Central memory CD4-positive, alpha-beta T cell (primary cell): ENCODE data around the gene TBL1Y.
"Not testable (repeated sequence)": the region's sequence is repeated elsewhere in the genome, so short reads cannot be mapped to it uniquely, and the experiment has no call there.

Experiments
- DNase-seq: peaks from one replicate; pipeline ENCODE4 v3.0.0; 2022
- total RNA-seq, 3 experiments: gene quantifications; one replicate each; lab custom pipeline; 2026; lab: John Stamatoyannopoulos, UW

TBL1Y gene
- total RNA-seq = 0 reads per million in 3 experiments

DNA sequence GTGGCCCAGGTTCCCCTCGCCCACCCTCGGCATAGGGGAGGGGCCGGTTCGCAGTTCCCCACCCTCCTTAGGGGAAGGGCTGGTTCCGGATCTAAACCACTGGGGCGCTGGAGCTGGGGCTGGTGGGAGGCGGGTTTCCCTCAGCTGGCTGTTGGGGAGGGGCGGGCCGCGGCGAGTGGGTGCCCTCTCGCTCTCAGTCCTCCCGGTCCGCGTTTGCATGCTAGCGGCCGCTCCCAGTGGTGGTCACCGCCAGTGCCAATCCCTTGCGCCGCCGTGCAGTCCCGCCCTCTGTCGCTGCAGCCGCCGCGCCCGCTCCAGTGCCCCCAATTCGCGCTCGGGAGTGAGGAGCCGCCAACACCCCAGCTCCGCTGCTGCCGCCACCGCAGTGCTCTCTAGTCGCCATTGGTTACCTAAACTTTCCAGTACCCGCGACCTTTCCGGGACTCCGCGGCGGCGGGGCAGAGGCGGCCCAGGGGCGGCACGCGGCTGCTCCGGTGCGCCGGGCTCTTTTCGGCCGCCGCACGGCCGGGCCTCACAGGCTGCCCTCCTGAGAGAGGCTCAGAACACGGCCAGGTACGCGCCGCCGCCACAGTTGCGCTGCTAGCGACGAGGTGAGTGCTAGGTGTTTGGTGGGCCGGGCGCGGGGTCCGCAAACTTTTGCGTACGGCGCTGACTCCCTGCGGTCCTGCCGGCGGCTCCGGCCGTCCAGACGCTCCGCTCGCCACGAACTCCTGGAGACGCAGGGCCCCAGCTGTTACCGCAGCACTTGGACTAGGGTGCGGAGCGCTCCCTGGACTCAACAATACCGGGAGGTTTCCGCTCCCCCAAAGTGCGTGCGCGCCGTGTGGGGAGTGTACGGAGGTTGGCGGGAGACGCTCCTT is at the start of gene TBL1Y:
TBL1Y (plus strand) TSS at position 326 of the 881 bp plus-strand sequence. CDS start 114,388 bp downstream, outside the sequence.
- no peak for DNase-seq

DNA sequence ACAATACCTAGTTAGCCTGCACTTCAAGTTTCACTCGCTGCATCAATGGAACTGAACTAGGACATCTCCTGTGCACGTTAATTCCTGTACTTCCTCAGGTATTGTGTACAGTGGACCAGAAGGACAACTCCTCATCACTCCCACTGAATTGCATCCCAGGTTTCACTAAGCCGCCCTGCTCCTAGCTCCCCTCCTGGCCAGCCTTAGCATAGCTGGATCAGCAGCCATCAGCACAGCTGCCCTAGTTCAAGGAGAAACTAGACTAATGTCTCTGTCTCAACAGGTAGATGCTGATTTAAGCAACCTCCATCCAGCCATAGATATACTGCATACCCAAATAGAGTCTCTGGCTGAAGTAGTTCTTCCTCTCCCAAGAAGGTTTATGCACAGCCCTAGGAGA is 16.0 kb upstream of the TBL1Y start:
- DNase-seq = no peak

DNA sequence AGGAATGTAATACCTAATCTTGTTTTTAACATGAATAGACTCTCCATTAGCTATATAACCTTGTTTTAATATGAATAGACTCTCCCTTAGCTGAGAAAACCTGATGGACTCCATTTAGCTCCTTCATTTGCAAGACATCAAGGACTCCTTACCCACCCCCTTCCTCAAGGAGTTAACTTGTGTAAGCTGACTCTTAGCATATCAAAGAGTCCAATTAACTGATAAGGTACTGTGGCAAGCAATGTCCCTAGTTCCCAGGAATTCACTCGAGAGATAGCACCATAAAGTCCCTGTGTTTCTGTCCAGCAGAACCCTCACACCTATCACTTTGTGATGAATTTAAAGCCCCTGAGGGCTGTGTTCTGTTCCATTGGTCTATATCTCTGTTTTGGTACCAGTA is 15.3 kb upstream of the TBL1Y start:
- DNase-seq = no peak

DNA sequence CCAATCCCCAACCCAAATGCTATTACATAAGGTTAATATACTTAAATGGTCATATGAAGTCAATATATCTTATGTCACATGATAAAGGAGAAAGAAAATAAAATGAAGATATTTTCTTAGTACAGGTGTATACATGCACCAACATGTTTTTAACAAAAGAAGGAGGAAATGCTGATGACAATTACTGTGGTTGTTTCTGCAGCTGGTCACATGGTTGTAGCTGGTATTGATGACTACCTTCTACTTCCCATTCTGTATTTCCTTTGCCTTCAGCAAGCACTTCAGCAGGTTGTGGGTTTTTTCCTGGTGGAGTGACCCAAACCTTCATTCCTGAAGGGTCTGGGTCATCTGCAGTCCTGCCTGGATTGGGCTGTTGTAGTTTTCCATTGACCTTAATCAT is 8.4 kb upstream of the TBL1Y start:
- not testable (repeated sequence) for DNase-seq

DNA sequence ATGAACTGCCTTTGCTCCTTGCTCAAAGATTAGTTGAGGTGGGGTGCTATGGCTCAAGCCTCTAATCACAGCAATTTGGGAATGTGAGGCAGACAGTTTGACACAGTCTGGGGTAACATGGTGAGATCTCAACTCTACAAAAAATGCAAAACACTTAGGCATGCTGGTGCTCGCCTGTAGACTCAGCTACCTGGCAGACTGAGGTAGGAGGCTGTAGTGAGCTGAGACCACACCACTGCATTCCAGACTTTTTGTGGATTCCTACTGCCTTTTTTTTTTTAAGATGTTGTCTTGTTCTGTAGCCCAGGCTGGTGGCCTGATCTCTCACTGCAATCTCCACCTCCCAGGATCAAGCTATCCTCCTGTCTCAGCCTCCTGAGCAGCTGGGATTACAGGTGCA is 2.9 kb upstream of the TBL1Y start:
- no peak for DNase-seq

DNA sequence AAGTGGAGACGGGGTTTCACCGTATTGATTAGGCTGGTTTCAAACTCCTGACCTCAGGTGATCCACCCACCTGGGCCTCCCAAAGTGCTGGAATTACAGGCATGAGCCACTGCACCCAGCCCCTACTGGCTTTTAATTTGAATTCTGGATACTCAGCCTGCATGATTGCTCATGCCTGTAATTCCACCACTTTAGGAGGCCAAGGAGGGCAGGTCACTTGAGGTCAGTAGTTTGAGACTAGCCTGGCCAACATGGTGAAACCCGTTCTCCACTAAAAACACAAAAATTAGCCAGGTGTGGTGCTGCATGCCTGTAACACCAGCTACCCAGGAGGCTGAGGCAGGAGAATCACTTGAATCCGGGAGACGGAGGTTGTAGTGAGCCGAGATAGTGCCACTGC is 2.5 kb upstream of the TBL1Y start:
- DNase-seq = not testable (repeated sequence)

DNA sequence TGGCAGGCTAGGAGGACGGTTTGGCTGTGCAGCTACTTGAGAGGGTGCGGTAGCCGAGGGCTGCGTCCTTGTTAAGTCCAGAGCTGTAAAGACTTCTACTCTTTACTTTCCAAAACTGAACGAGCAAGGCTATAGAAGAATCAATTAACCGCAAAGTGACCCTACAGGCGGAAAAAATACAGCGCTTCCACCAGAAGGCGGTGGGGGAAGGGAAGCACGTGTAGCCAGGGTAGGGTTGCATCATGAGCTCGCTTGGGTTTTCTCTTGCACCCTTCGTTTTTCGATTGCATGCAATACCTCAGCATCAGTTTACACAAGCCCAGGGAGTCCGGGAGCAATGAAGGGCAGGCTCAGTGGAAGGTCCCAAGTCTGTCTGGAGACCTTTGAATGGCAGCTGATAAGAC is 1.4 kb upstream of the TBL1Y start:
- no peak for DNase-seq

DNA sequence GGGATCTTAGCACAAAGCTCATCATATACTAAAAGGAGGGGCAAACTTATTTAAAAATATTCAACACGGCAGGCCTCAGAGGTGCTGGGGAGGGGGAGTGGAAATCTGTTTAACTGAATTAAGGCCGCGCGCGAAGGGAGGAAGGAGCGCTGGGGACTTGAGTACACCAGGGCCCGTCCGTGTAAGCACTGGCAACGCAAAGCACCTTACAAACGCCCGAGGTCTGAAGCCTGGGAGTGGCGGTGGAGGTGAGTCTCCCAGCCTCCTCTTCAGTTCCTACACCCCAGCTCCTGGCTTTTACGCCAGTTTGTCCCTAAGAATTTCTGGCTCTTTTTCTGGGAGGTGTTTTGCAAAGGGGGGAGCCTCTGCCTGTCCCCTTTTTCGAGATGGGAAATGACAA is 641 bp upstream of the TBL1Y start:
- no peak for DNase-seq

DNA sequence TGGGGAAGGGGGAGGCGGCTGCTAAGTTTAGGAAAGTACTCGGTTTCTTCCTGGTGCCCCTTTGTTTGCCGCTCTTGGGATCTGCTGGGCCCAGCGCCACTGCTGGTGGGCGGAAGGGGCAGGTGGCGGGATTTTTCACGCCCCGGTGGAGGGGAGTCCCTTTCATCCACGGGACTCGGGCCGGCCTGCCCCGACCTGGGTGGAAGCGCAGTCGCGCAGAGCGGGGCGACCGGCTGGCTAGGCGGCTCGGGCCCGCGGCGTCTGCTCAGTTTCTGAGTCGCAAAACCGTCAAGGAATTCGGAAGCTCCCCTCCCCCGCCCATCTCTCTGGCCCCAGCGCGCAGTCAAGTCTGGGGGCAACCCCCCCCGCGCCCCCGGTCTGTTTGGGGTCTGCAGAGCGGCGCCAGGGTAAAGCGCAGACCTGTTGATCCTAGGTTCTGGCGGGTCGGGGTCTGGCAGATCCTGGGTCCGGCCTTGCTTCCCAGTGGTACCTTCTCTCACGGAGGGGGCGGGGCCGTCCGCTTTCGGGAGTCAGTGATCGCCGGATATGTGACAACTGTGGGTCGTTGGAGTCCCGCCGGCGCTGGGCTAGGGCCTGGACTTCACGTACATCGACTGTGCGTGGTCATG is 870 bp downstream of the TBL1Y start, which contains the start of gene AMELY:
AMELY (minus strand) TSS at position 500 of the 629 bp plus-strand sequence. CDS start 39,144 bp downstream, outside the sequence.
- no peak for DNase-seq

DNA sequence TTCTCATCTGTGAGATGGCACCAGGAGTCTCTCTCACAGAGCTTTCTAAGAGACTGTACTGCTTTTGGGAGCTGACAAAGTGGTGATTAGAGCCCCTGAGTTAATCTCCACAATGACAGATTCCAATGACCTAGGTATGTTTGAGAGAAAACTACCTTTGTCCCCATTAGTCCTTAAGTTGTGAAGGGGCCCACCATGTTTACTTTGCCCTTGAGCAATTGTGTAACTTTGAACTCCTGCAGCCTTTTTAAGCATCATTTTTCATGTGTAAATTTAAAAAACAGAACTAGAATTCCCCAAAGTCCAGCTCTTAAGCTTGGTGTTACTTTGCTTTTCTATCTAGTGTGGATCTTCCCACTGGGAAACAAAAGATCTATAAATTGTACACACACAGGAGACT is 2.9 kb downstream of the TBL1Y start:
- DNase-seq = no peak

DNA sequence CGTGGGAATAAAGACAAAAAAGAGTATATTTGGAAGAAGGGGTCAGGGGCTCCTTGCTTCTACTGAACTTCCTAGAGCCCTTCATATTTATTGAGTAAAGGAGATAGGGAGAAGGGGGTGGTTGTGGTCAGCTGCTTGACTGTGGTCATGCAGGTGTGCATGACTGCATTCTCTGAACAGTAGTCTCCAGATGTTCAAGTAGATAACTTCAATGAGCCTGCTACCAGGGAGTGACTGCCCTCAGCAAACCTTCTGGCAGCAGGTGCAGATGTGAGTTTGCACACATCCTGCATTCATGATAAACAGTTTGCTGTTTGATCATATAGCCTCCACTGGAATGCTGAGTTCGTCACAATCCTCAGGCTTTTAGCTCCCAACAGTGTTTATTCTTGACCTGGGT is 10.6 kb downstream of the TBL1Y start:
- DNase-seq = no peak

DNA sequence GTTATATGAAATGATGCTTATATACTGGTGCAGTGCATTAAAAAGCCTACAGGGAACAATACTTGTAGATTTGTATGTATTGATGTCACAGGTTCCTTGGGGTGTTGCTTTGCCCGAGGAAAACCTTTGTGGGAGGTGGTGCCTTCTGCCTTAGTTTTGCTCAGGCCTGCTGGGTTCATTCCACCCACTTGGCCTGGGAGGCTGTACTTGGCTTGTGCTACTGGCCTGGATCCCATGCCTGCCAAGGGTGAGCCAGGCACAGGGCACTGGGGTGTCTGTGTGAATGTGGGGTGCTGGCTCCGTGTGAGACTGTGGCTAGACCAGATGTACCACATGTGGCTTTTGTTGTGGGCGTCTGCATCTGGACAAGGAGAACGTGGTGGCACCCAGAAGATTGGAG is 17.8 kb downstream of the TBL1Y start:
- no peak for DNase-seq

DNA sequence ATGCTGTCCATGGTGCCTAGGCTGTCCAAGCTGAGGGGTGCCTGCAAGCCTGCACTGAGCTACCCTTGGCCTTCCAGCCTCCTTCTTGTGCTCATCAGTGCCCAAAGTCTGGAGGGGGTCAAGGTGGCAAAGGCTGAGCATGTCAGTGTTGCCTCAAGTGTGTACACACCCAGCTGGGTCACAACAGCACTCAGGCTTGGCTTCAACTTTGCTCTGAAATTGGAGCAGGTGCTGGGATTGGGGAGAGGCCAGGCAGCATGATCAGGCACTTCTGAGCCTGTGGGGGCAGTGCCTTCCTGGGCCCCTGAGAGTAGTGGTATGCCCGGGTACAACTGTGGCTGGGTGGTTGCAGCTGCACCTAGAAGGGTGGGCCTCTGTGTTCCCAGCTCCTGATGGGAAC is 18.7 kb downstream of the TBL1Y start:
- no peak for DNase-seq

DNA sequence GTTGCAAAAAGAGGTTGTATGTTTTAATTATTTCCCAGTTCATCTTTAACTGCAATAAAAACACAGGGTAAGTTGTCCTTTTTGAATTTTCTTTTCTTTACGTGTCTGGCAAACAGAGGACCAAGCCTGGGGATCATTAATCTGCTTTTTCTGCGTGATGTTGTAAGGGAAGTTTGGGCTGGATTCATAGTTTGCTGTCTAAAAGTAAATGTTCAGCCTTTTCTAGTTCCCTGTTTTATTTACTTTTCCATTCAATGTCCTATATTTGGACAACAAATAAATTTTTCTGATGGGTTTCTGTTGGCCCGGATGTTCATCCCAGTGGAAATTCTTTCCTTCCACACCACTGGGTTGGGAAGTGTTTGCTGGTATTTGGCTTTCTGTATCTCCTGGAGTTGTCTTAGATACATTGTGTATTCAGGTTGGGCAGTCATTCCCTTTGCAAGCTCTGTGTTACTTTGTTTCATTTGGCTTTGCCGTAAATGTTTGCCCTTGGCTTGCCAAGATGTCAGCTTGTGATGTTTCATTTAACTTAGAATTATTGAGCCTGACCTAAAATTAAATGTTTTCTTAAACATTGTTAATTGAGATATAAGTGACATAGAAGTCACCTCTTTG is 21.4 kb downstream of the TBL1Y start:
- no peak for DNase-seq

DNA sequence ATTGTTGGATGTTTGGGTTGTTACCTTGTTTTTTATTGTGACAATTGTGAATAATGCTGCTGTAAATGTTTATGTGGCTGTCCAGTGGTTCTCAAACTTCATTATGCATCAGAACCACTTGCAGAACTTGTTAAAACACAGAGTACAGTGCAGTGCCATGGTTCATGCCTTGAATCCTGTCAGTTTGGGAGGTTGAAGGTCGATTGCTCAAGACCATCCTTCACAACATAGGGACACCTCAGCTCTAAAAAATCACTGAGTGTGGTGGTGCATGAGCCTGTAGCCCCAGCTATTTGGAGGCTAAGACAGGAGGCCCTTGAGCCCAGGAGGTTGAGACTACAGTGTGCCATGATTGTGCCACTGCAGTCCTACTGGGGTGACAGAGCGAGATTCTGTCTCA is 25.0 kb downstream of the TBL1Y start:
- DNase-seq = no peak

DNA sequence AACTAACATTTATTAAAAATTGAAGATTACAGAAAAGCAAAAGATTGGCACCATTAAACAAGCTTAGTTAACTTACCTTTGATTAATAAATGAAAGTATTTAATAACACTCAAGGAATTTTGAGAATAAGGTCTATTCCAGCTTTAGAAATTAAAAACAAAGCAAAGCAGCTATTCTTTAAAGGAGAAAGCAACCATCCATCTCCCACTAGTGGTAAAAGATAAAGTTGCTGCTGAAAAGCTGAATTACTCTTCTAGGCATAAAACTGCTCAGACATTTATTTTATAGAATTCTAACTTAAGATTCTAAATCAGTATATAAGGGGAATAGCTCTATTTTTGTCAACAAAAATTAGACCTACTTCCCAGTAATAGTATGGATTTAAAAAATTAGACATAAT is 37.2 kb downstream of the TBL1Y start:
- no peak for DNase-seq

DNA sequence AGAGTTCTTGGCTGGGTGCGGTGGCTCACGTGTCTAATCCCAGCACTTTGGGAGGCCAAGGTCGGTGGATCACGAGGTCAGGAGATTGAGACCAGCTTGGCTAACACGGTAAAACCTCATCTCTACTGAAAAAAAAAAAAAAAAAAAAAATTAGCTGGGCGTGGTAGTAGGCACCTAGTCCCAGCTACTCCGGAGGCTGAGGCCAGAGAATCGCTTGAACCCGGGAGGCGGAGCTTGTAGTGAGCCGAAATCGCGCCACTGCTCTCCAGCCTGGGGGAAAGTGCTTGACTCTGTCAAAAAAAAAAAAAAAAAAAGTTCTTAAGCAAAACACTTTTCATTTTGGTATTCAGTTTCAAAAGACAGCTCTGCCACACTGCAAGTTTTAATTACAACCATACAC is 37.9 kb downstream of the TBL1Y start:
- DNase-seq = no peak

DNA sequence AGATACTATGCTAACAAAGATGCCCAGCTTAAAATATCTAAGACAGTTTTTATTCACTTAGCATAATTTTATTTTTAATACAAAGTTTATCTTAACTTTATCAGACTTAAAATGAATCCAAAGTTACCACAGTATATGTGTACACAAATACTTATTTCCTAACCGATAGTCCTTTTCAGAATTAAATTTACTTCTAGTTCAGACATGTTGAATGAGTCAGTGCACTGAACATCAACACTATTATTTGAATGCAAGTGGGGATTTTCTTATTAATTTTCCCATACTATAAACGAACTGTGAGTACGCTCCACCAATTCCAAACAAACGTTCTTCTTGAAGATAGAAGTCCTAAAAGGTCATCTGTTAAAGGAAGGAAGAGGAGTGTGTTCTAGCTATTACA is 39.5 kb downstream of the TBL1Y start:
- no peak for DNase-seq

DNA sequence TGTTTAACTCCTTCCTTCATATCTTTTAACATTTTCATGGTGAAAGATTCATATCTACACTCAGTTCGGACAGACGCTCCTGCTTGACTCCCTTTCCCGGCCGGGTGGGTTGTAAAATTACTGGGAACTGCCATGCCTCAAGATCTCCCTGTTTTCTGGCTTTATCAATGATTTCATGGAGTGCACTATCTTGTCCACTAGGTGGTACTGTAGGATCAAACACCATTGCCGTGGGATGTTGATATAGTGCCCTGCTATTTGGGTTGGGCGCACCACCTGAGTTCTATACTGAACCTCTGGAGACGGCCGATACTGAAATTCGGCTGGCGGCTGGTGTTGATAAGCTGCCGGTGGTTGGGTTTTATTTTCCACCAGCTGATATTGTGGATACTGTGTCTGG is 54.2 kb downstream of the TBL1Y start:
- DNase-seq = no peak

DNA sequence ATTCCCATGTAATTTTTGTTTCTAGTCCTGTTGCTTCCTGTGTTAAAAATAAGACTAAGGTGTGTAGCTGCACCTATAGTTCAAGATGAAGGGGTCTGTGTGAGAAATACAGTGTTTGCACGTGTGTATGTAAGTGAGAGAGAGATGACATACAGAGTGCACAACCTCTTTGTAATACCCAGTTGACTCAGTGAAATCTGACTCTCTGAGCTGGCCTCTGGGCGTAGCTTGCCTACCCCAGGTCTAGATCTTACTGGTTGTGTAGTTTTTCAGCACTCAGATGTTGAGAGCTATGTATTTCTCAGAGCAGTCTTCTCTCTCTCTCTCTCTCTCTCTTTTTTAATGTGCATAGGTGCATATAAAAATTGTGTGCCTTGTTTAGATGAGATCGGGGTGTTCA is 56.0 kb downstream of the TBL1Y start:
- DNase-seq = no peak

DNA sequence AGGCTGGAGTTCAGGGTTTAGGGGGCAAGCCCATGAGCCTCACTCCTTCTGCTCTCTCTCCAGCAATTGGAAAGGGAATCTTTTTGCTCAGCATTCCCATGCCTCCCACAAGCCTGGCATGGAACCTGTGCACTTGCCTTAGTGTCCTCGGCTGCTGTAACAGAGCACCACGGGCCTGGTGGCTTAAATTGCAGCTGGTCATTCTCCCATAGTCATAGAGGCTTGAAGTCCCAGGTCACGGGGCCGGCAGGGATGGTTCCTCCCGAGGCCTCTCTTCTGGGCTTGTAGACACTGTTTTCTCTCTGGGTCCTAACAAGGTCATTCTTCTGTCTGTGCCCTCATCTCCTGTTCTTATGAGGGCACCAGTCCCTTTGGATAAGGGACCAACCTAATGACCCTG is 57.2 kb downstream of the TBL1Y start:
- DNase-seq = no peak

DNA sequence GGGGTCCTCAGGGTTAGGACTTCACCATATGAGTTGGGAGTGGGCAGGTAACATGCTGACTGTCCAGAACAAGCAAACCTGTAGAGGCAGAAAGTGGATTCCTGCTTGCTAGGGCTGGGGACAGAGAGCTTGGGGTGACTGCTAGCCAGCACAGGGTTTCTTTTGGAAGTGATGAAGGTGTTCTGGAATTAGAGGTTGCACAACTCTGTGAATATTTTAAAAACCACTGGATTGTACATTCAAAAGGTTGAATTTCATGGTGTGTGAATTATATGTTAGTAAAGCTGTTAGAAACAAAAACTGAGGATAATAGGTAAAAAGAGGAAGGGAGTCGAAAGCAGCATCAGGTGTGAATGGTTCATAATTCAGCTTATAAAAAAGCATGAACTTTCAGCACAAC is 57.7 kb downstream of the TBL1Y start:
- no peak for DNase-seq

DNA sequence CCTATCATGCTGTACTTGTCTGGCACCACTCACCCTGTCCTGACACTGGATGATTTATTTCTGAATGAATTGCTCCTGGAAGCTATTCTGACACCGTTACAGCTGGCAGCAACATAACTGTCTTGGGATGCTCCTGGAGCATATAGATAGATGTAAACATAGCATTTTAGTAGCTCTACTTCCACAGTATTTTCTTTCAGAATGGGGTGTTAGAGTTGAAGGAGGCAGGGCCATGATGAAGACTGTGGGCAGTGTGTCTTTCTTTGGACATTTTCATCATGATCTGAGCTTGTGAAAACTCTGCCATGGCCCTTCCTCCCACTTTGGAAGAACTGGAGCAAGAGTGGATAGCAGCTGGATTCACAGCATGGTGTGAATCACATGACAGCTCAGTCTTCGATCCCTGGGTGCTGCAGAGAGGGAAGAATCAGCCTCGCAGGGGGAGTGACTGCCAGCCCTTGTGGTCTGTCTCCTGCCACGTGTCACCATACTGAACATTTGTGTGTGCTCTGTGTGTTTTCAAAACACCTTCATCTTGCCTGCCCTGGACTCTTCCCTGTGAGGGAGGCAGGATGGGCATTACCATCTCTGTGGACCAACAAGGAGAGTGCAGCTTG is 61.9 kb downstream of the TBL1Y start:
- DNase-seq = no peak
